Aorta (tissue), 5 donors: ENCODE results near the gene MMEL1. TPM values are rescaled to one million over a fixed set of nuclear protein-coding genes. Genes with fewer than 3 reads are reported as not detected.

Source experiments
- ATAC-seq: fragments of 200-7000 bp; cut with Tn5 transposase; one replicate; pipeline ENCODE4 v1.9.1; 2022; ENCODE audit warnings: moderate library complexity; ENCODE audit not compliant: low FRiP score
- DNase-seq, 2 donors: peaks; one replicate each; pipeline ENCODE4 v3.0.0-alpha.2; 2020
- H3K27ac ChIP-seq, 2 donors: one replicate each; pipeline ENCODE4 v1.5.1; 2013; ENCODE audit warnings: low read length in 2 of 2, mild to moderate bottlenecking in 2 of 2, moderate library complexity in 2 of 2, control low read depth in 1 of 2, inconsistent platforms in 1 of 2, low read depth in 1 of 2
- H3K27me3 ChIP-seq, 2 donors: one replicate each; pipeline ENCODE4 v1.6.1; 2013; ENCODE audit warnings: control low read depth in 1 of 2, low read length in 1 of 2, mild to moderate bottlenecking in 1 of 2, moderate library complexity in 1 of 2; ENCODE audit not compliant: insufficient read depth in 2 of 2, control insufficient read depth in 1 of 2
- H3K36me3 ChIP-seq, 2 donors: one replicate each; pipeline ENCODE4 v1.6.1; 2013; ENCODE audit warnings: control low read depth in 1 of 2, low read length in 1 of 2, mild to moderate bottlenecking in 1 of 2; ENCODE audit not compliant: insufficient read depth in 2 of 2, control insufficient read depth in 1 of 2
- H3K4me1 ChIP-seq, 2 donors: one replicate each; pipeline ENCODE4 v1.6.1; 2013; ENCODE audit warnings: low read length in 2 of 2, control low read depth in 1 of 2, mild to moderate bottlenecking in 1 of 2, moderate library complexity in 1 of 2; ENCODE audit not compliant: insufficient read depth in 2 of 2, control insufficient read depth in 1 of 2
- H3K4me3 ChIP-seq, 2 donors: one replicate each; pipeline ENCODE4 v1.5.1; 2013; ENCODE audit warnings: low read length in 2 of 2, control low read depth in 1 of 2, mild to moderate bottlenecking in 1 of 2
- H3K9me3 ChIP-seq: one replicate; pipeline ENCODE4 v1.6.1; 2013; ENCODE audit warnings: mild to moderate bottlenecking, low read length; ENCODE audit not compliant: control insufficient read depth
- WGBS, 2 donors: extraction: QIAGEN DNeasy Blood & Tissue Kit; methylation state at CpG; one replicate each; pipeline ENCODE4 v1.1.7; 2013; 5-methylcytosine and 5-hydroxymethylcytosine counted together
- intact Hi-C, 2 donors: fragments of 100-400 bp; cut with DNase I; formaldehyde crosslinking; loops; one replicate each; pipeline versions ENCODE4 v1.14.2 to v1.15.0; 2022
- polyA plus RNA-seq, 2 donors: library from polyadenylated mRNA; stranded (reverse); fragments of 200-250 nt; gene quantifications; one replicate each; pipeline ENCODE4 v1.2.3, GENCODE V29; 2013
- total RNA-seq, 2 donors: library from RNA; stranded (reverse); fragmentation: NEBNext Ultra II Directional; extraction: Animal tissue kit (Norgen Biotek cat#: 25700); gene quantifications; one replicate each; pipeline ENCODE4 v1.2.1, GENCODE V29; 2021
- donor health status: healthy with polysubstance abuse.
- donor health status: Bipolar disorder and iron deficiency.
- donor health status: DM: no; HTN: no; CAD: no.
- donor health status: DM: no; HTN: no; CAD: no.
- donor health status: DM: yes; HTN: yes; CAD: no.

Gene MMEL1
- total and polyA plus RNA-seq, 4 donors = 0.63 to 2.4 (median 1.4) TPM

GRCh38 chr1:2625311-2625710, 7.5 kb downstream of the MMEL1 start:
- no peak for DNase-seq
- WGBS, 2 donors = 79 to 86% methylated on average over 10 of the region's 10 CpGs
- Histone ChIP-seq H3K36me3 (no peaks in the 10 kb centered on the region), H3K4me1 (no peaks in the 10 kb centered on the region), H3K27me3 (no peaks in the 10 kb centered on the region), H3K9me3 (no peaks in the 10 kb centered on the region), H3K27ac (no peak overlapping the region), H3K4me3 (no peak overlapping the region)
- ATAC-seq = no peak
- intact Hi-C loops = no loop called here

GRCh38 chr1:2624735-2625300, 8.0 kb downstream of the MMEL1 start:
- no peaks in the 10 kb centered on the region for H3K4me1 ChIP-seq
- 87% methylated on average over 13 of the region's 13 CpGs for WGBS, 2 donors
- no peak for ATAC-seq

GRCh38 chr1:2623571-2624337, 9.1 kb downstream of the MMEL1 start:
- intact Hi-C loops = no loop called here
- no peak overlapping the region for H3K27ac ChIP-seq
- no peaks in the 10 kb centered on the region for H3K9me3 ChIP-seq
- ATAC-seq (peak; percentile 26), DNase-seq (peak in 1 of 2 donors; percentile 47)
- no peak overlapping the region for H3K4me3 ChIP-seq
- H3K4me1 ChIP-seq = no peaks in the 10 kb centered on the region
- no peaks in the 10 kb centered on the region for H3K27me3 ChIP-seq
- no peaks in the 10 kb centered on the region for H3K36me3 ChIP-seq
- WGBS, 2 donors = 86 to 89% methylated on average over 12 of the region's 12 CpGs

More at GRCh38 chr1:2624735-2625300, 8.0 kb downstream of the MMEL1 start:
- intact Hi-C loops = no loop called here
- Histone ChIP-seq H3K4me3 (no peak overlapping the region), H3K9me3 (no peaks in the 10 kb centered on the region), H3K36me3 (no peaks in the 10 kb centered on the region), H3K27ac (no peak overlapping the region), H3K27me3 (no peaks in the 10 kb centered on the region)
- no peak for DNase-seq

DNA sequence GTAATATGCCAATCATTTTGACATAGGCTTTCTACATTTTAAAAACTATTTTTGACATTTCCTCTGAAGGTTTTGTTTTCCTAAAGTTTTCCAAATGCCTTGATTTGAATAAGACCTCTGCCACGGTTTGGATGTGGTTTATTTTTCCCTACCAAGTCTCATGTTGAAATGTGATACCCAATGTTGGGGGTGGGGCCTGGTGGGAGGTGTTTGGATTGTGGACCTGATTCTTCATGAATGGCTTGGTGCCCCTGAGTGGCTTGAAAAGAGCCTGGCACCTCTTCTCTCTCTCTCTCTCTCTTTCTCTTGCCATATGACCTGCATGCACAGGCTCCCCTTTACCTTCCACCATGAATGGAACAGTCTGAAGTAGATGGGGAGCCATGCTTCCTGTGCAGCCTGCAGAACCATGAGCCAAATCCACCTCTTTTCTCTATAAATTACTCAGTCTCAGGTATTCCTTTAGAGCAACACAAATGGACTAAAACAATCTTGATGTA, 14.8 kb downstream of the MMEL1 start:
- H3K27me3 ChIP-seq = no peaks in the 10 kb centered on the region
- no peak overlapping the region for H3K27ac ChIP-seq
- WGBS, 2 donors = 0 to 5% methylated on average over 1 of the region's 1 CpG
- H3K9me3 ChIP-seq = peaks cover 10% of the 10 kb centered on the region
- intact Hi-C loops = no loop called here
- no peak for ATAC-seq
- DNase-seq = no peak
- no peaks in the 10 kb centered on the region for H3K4me1 ChIP-seq
- H3K4me3 ChIP-seq = no peak overlapping the region
- H3K36me3 ChIP-seq = no peaks in the 10 kb centered on the region

- 90% methylated on average over 2 of the region's 2 CpGs for WGBS, 2 donors
Observed at GRCh38 chr1:2614145-2614544, 18.7 kb downstream of the MMEL1 start.

DNA sequence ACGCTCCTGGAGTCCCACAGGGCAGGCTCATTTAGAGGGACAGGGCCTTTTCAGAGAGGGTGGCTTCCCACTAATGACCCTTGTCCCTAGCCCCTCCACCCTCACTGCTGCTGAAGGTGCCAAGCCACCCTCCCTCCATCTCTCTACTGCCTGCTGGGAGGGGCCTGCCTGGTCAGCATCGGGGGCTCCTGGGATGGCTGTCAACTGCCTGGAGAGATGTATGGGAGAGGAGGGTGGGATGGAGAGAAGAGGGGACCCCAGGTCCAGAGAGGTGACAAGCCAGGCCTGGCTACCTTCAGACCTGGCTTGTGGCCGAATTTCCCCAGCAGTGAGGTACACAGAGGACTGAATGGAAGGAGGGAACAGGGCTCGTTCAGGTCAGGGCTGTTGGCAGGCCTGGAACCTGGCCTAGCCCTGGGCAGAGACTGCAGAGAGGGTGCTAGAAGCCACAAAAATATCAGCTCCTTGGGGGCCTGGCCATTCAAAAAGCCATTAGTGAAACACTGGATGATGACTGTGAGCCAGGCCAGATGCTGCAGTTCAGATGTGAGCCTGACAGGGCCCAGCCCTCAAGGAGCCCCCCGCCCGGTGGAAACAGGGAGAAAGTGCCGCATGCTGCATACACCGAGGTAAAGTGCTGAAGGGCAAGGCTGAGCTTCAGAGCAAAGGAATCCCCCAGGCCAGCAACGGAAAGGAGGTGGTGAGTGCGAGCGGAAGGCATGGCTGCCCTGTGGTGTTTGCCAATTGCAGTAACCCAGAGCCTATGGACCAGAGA, 20.0 kb downstream of the MMEL1 start:
- H3K27me3 ChIP-seq = no peaks in the 10 kb centered on the region
- no peaks in the 10 kb centered on the region for H3K4me1 ChIP-seq
- intact Hi-C loops = no loop called here
- WGBS, 2 donors = 87% methylated on average over 11 of the region's 11 CpGs
- ATAC-seq (no peak), DNase-seq (peak; percentile 33 to 53)
- H3K4me3 ChIP-seq = no peak overlapping the region
- peaks cover 11% of the 10 kb centered on the region for H3K9me3 ChIP-seq
- no peaks in the 10 kb centered on the region for H3K36me3 ChIP-seq
- H3K27ac ChIP-seq = no peak overlapping the region

More at GRCh38 chr1:2614145-2614544, 18.7 kb downstream of the MMEL1 start:
- ATAC-seq (no peak), DNase-seq (no peak)
- no peak overlapping the region for H3K27ac ChIP-seq
- H3K4me1 ChIP-seq = no peaks in the 10 kb centered on the region
- H3K36me3 ChIP-seq = no peaks in the 10 kb centered on the region
- no peak overlapping the region for H3K4me3 ChIP-seq
- intact Hi-C loops = no loop called here
- no peaks in the 10 kb centered on the region for H3K27me3 ChIP-seq
- peaks cover 11% of the 10 kb centered on the region for H3K9me3 ChIP-seq

GRCh38 chr1:2611621-2612437, 21.0 kb downstream of the MMEL1 start:
- 83 to 89% methylated on average over 19 of the region's 19 CpGs for WGBS, 2 donors
- no peak overlapping the region for H3K27ac ChIP-seq
- peaks cover 11% of the 10 kb centered on the region for H3K9me3 ChIP-seq
- no peaks in the 10 kb centered on the region for H3K36me3 ChIP-seq
- no peaks in the 10 kb centered on the region for H3K4me1 ChIP-seq
- H3K4me3 ChIP-seq = no peak overlapping the region
- DNase-seq (peak; percentile 37 to 45), ATAC-seq (no peak)
- intact Hi-C loops = no loop called here
- no peaks in the 10 kb centered on the region for H3K27me3 ChIP-seq

GRCh38 chr1:2611031-2611501, 21.8 kb downstream of the MMEL1 start:
- no peak overlapping the region for H3K27ac ChIP-seq
- H3K9me3 ChIP-seq = peaks cover 7% of the 10 kb centered on the region
- H3K36me3 ChIP-seq = no peaks in the 10 kb centered on the region
- intact Hi-C loops = no loop called here
- ATAC-seq (no peak), DNase-seq (peak; percentile 49 to 77)
- H3K4me3 ChIP-seq = no peak overlapping the region
- whole genome bisulfite sequencing, 2 donors = 4 to 7% methylated on average over 21 to 24 of the region's 24 CpGs
- no peaks in the 10 kb centered on the region for H3K4me1 ChIP-seq
- no peaks in the 10 kb centered on the region for H3K27me3 ChIP-seq
